ENCODE measurements around the gene TENM3.

TENM3 gene

GRCh38 chr4:182255441-182256190, 12.4 kb downstream of the TENM3 start:
- no peak for DNase-seq

- no peak for DNase-seq
Observed at GRCh38 chr4:182257016-182257415, 13.8 kb downstream of the TENM3 start.

GRCh38 chr4:182257503-182257902, 14.3 kb downstream of the TENM3 start:
- no peak for DNase-seq

GRCh38 chr4:182258441-182259000, 15.3 kb downstream of the TENM3 start:
- no peak for DNase-seq

- DNase-seq = no peak
Observed at GRCh38 chr4:182261651-182262223, 18.5 kb downstream of the TENM3 start.

- no peak for DNase-seq
Observed at GRCh38 chr4:182263562-182263961, 20.4 kb downstream of the TENM3 start.

GRCh38 chr4:182264139-182264752, 21.0 kb downstream of the TENM3 start:
- no peak for DNase-seq

GRCh38 chr4:182265881-182266280, 22.7 kb downstream of the TENM3 start:
- DNase-seq = no peak

- DNase-seq = no peak
Observed at GRCh38 chr4:182267048-182267447, 23.8 kb downstream of the TENM3 start.

GRCh38 chr4:182268966-182269365, 25.8 kb downstream of the TENM3 start:
- DNase-seq = no peak

- DNase-seq = no peak
Observed at GRCh38 chr4:182271731-182272130, 28.5 kb downstream of the TENM3 start.

- DNase-seq = no peak
Observed at GRCh38 chr4:182272151-182272550, 28.9 kb downstream of the TENM3 start.

GRCh38 chr4:182273191-182273935, 30.2 kb downstream of the TENM3 start:
- DNase-seq = no peak

- DNase-seq = no peak
Observed at GRCh38 chr4:182276210-182277109, 33.3 kb downstream of the TENM3 start.

GRCh38 chr4:182277377-182277776, 34.2 kb downstream of the TENM3 start:
- DNase-seq = no peak

- no peak for DNase-seq
Observed at GRCh38 chr4:182278729-182279128, 35.5 kb downstream of the TENM3 start.

- no peak for DNase-seq
Observed at GRCh38 chr4:182280436-182281111, 37.4 kb downstream of the TENM3 start.

- no peak for DNase-seq
Observed at GRCh38 chr4:182286035-182286434, 42.8 kb downstream of the TENM3 start.

- no peak for DNase-seq
Observed at GRCh38 chr4:182286931-182287330, 43.7 kb downstream of the TENM3 start.

- no peak for DNase-seq
Observed at GRCh38 chr4:182288534-182288933, 45.3 kb downstream of the TENM3 start.

- DNase-seq = no peak
Observed at GRCh38 chr4:182289809-182290208, 46.6 kb downstream of the TENM3 start.

- no peak for DNase-seq
Observed at GRCh38 chr4:182291175-182291574, 48.0 kb downstream of the TENM3 start.
